GM12865 (cell line): ENCODE results near the gene COL20A1.

Experiments
- DNase-seq: peaks from one replicate; pipeline ENCODE4 v3.0.0; 2010; ENCODE audit warnings: low read depth
- H3K4me3 ChIP-seq: 2 replicates; pipeline ENCODE4 v1.5.1; 2011; ENCODE audit warnings: mild to moderate bottlenecking, low read depth, low read length, control low read depth
- TF ChIP-seq, protein P1 (sequence below): IDR thresholded peaks from 2 replicates; pipeline ENCODE4 v1.5.1; 2011; ENCODE audit warnings: low read length, control low read depth, low read depth, inconsistent platforms; ENCODE audit not compliant: insufficient read depth; ENCODE audit errors: missing control alignments

COL20A1 gene

GRCh38 chr20:63343460-63344445 lies 50.8 kb downstream of the COL20A1 start:
- H3K4me3 ChIP-seq, result no peak overlapping the region
- DNase-seq, result no peak
- TF ChIP-seq, protein P1, sequence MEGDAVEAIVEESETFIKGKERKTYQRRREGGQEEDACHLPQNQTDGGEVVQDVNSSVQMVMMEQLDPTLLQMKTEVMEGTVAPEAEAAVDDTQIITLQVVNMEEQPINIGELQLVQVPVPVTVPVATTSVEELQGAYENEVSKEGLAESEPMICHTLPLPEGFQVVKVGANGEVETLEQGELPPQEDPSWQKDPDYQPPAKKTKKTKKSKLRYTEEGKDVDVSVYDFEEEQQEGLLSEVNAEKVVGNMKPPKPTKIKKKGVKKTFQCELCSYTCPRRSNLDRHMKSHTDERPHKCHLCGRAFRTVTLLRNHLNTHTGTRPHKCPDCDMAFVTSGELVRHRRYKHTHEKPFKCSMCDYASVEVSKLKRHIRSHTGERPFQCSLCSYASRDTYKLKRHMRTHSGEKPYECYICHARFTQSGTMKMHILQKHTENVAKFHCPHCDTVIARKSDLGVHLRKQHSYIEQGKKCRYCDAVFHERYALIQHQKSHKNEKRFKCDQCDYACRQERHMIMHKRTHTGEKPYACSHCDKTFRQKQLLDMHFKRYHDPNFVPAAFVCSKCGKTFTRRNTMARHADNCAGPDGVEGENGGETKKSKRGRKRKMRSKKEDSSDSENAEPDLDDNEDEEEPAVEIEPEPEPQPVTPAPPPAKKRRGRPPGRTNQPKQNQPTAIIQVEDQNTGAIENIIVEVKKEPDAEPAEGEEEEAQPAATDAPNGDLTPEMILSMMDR, result no peak

DNA sequence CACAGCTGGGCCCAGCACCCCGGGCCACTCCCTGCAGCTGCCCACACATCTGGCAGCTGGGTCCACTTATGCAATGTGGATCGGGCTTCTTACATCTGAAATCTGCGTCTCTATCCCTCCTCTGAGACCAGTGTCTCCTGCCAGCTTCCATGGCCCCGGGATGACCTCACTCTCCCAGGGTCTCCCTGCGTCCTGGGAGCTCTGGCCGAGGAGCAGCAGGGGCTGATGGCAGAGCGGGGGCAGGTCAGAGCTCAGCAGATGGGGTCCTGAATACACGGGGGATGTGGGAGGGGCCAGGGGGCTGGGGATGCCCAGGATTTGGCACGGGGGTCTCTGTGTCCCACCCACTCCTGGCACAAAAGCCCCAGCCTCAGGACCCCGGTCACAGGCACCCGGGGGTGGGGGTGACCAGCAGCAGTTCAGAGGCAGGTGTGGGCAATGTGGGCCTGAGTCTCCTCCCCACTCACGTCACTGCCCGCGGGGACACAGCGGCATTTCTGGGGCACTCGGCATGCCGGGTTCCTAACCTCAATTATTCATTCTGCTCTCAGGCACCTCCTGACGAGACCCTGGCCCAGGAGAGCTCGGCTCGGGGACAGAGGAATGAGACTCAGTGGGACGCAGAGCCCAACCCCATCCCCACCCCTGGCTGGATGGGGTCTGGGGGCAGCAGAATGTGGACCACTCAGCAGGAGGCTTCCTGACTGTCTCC lies 51.8 kb downstream of the COL20A1 start:
- TF ChIP-seq, protein P1, result no peak
- no peak for DNase-seq

GRCh38 chr20:63345328-63346100 lies 52.5 kb downstream of the COL20A1 start:
- H3K4me3 ChIP-seq, result no peak overlapping the region
- no peak for DNase-seq
- TF ChIP-seq, protein P1, result no peak

More for the DNA sequence above, 51.8 kb downstream of the COL20A1 start:
- H3K4me3 ChIP-seq, result no peak overlapping the region

DNA sequence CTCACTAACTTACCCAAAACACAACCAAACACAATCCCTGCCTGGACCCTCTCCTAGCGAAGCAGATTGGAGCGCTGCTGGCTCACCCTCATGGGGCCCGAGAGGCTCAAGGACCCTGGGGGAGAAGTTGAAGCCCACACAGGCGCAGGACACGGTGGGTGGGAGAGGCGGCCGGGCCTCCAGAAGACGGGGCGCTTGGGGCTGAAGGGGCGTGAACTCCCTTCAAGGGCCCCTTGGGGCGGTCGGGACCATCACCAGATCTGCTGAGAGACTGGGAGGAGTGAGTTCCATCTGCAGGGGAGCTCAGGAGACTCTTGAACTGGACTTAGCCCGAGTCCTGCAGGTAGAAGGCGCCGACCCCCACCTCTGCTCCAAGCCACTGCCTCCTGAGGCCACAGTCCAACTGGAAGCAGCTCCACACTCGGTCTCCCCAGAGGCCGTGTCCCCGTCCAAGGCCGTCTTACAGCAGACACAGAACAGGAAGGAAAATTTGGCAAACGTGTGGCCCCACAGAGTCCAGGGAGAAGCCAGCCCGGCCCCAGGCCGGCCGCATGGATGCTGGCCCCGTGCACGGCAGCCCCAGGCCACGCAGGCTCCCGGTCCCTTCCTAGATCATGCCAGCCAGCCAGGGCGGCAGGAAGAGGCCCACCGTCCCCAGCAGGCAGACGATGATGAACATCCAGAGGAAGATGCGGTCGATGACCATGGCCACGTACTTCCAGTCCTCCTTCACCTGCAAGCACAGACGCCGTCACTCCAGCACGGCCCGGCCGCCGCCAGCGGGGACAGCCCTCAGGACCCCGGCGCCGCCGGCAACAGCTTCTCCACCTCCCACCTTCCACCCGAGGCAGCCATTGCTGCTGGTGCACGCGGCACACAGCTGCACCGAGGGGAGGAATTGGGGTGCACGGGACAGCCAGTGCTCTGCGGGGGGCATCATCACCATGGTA lies 53.4 kb downstream of the COL20A1 start:
- H3K4me3 ChIP-seq, result no peak overlapping the region
- DNase-seq, result no peak
- TF ChIP-seq, protein P1, result no peak

DNA sequence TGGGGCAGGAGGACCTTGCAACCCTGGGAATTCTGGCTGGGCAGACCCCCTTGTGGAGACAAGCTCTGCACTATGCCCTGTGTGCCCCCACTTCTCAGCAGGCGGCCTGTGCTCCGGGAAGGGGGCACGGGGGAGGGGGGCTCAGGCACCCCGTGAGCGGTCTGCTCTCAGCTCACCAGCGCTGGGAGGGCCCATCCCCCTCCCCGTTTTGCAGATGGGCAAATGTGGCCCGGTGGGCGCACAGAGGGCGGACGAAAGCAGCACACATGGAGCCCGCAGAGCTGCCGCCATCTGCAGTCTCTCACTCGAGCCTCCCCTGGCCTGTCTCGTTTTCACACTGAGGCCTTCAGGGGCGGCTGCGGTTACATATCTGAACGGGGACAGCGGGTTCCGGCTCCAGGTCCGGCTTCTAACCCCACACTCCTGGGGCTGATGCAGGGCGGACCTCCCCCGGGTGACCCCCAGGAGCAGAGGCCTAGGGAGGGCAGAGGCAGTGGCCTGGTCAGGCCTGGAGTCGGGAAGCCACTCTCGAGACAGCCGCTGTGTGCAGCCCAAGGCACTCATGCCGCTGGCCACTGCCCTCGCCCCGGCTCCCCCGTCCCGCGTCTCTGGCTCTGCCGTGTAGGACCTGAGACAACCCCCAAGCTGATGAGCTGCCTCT lies 54.2 kb downstream of the COL20A1 start:
- TF ChIP-seq, protein P1, result no peak
- H3K4me3 ChIP-seq, result no peak overlapping the region
- no peak for DNase-seq
